Immature natural killer cell (primary cell): ENCODE data around the gene HSPB2. TPM values are rescaled to one million over a fixed set of nuclear protein-coding genes. Genes with fewer than 3 reads are reported as not detected.
"Not testable (repeated sequence)": the region's sequence is repeated elsewhere in the genome, so short reads cannot be mapped to it uniquely, and the experiment has no call there.

Experiments
- DNase-seq, 3 donors: peaks; one replicate each; pipeline ENCODE4 v3.0.0; 2022; ENCODE audit warnings: mixed read lengths in 1 of 3
- H3K27ac Mint-ChIP-seq, 6 donors: one replicate each; pipeline ENCODE4 v1.8.0; 2020; ENCODE audit warnings: mixed read lengths in 6 of 6, mild to moderate bottlenecking in 5 of 6, inconsistent platforms in 4 of 6, moderate library complexity in 3 of 6
- H3K27me3 Mint-ChIP-seq, 3 donors: one replicate each; pipeline ENCODE4 v1.8.0; 2020 to 2021; ENCODE audit warnings: low read depth in 3 of 3, mild to moderate bottlenecking in 3 of 3, mixed read lengths in 3 of 3, moderate library complexity in 3 of 3, inconsistent platforms in 1 of 3
- H3K36me3 Mint-ChIP-seq, 3 donors: one replicate each; pipeline ENCODE4 v1.8.0; 2020; ENCODE audit warnings: mixed read lengths in 3 of 3, inconsistent platforms in 2 of 3, mild to moderate bottlenecking in 2 of 3
- H3K4me1 Mint-ChIP-seq, 2 donors: one replicate each; pipeline ENCODE4 v1.8.0; 2020; ENCODE audit warnings: inconsistent platforms in 2 of 2, mild to moderate bottlenecking in 2 of 2, mixed read lengths in 2 of 2, moderate library complexity in 1 of 2
- H3K4me3 Mint-ChIP-seq, 5 donors: one replicate each; pipeline ENCODE4 v1.8.0; 2020; ENCODE audit warnings: mild to moderate bottlenecking in 5 of 5, mixed read lengths in 5 of 5, inconsistent platforms in 3 of 5, moderate library complexity in 3 of 5
- H3K9me3 Mint-ChIP-seq, 6 donors: one replicate each; pipeline ENCODE4 v1.8.0; 2020; ENCODE audit warnings: mild to moderate bottlenecking in 6 of 6, mixed read lengths in 6 of 6, inconsistent platforms in 4 of 6, moderate library complexity in 3 of 6
- polyA plus RNA-seq, 3 donors: library from polyadenylated mRNA; unstranded; fragments of 300-500 nt; fragmentation: Illumina TruSeq; gene quantifications; one replicate each; pipeline ENCODE4 v1.2.3, GENCODE V29; 2021

The HSPB2 gene
- polyA plus RNA-seq, result not detected

- Mint-ChIP-seq H3K4me1 (no peaks in the 10 kb centered on the region), H3K4me3 (no peak within 1 kb of the TSS), H3K27me3 (peaks cover 16 to 18% (median 16%) of the 10 kb centered on the region in 3 donors), H3K27ac (no peak within 1 kb of the TSS), H3K36me3 (peaks cover 0 to 4% (median 0%) of the 10 kb centered on the region in 3 donors), H3K9me3 (peaks cover 0 to 4% (median 0%) of the 10 kb centered on the region in 6 donors)
- no peak for DNase-seq
These were observed at the start of gene HSPB2 for GRCh38 chr11:111912535-111912934. Gene HSPB2, plus strand, starts transcription at chr11:111912734. Its CDS starts 96 bp downstream, at chr11:111912830.

- H3K9me3 Mint-ChIP-seq, result no peaks in the 10 kb centered on the region
- H3K36me3 Mint-ChIP-seq, result peaks cover 16 to 32% (median 20%) of the 10 kb centered on the region in 3 donors
- DNase-seq, result no peak
- peak overlapping the region in 1 of 6 donors; percentile 91 for H3K27ac Mint-ChIP-seq
- peaks cover 18 to 35% of the 10 kb centered on the region in 2 donors for H3K4me1 Mint-ChIP-seq
- H3K4me3 Mint-ChIP-seq, result peak overlapping the region in 3 of 5 donors; percentile 27 to 92 (median 32)
- peaks cover 5 to 14% (median 12%) of the 10 kb centered on the region in 3 donors for H3K27me3 Mint-ChIP-seq
These were observed 42.4 kb upstream of the HSPB2 start for GRCh38 chr11:111870113-111870512.

GRCh38 chr11:111870522-111870885, 42.0 kb upstream of the HSPB2 start:
- Mint-ChIP-seq H3K36me3 (peaks cover 16 to 31% (median 20%) of the 10 kb centered on the region in 3 donors), H3K4me3 (peak overlapping the region; percentile 91 to 95 (median 93)), H3K9me3 (no peaks in the 10 kb centered on the region), H3K4me1 (peaks cover 18 to 35% of the 10 kb centered on the region in 2 donors), H3K27me3 (peaks cover 5 to 14% (median 12%) of the 10 kb centered on the region in 3 donors), H3K27ac (peak overlapping the region; percentile 91 to 96 (median 94))
- no peak for DNase-seq

- DNase-seq, result peak; percentile 86 to 88 (median 87)
- H3K27ac Mint-ChIP-seq, result peak within 1 kb of the TSS; percentile 91 to 96 (median 94)
- peak within 1 kb of the TSS; percentile 91 to 95 (median 93) for H3K4me3 Mint-ChIP-seq
- peaks cover 5 to 14% (median 12%) of the 10 kb centered on the region in 3 donors for H3K27me3 Mint-ChIP-seq
- no peaks in the 10 kb centered on the region for H3K9me3 Mint-ChIP-seq
- peaks cover 16 to 31% (median 20%) of the 10 kb centered on the region in 3 donors for H3K36me3 Mint-ChIP-seq
- H3K4me1 Mint-ChIP-seq, result peaks cover 18 to 35% of the 10 kb centered on the region in 2 donors
These were observed 41.4 kb upstream of the HSPB2 start, which contains the start of gene ALG9 for GRCh38 chr11:111870886-111871692. Gene ALG9, minus strand, starts transcription at chr11:111871581. Its CDS starts 99 bp downstream, at chr11:111871482.

DNA sequence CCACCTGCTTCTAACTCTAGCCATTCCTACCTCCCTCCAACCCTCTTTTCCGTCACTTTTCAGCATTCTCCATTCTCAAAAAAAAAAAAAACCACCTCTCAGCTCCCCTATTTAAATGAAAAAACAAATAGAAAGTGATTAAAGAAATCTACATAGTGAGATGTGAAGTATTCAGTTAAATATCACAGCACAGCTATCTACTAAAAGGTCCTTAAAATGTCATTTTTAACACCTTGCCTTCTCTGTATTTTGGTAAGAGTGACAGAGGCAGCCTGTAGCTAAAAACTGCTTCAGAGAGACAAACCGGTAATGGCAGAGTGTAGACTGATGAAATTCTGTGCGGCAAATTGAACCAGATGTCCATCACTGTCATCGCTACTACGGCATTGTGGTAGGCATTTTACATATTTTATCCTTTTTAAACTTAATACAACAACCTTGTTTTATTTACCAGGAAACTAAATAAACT, 40.8 kb upstream of the HSPB2 start:
- Mint-ChIP-seq H3K4me3 (peak overlapping the region; percentile 88 to 95 (median 92)), H3K27me3 (peaks cover 5 to 14% (median 12%) of the 10 kb centered on the region in 3 donors), H3K36me3 (peaks cover 12 to 26% (median 16%) of the 10 kb centered on the region in 3 donors), H3K27ac (peak overlapping the region; percentile 84 to 96 (median 92)), H3K9me3 (no peaks in the 10 kb centered on the region), H3K4me1 (peaks cover 18 to 35% of the 10 kb centered on the region in 2 donors)
- DNase-seq, result no peak

GRCh38 chr11:111878385-111878848, 34.1 kb upstream of the HSPB2 start:
- Mint-ChIP-seq H3K9me3 (no peaks in the 10 kb centered on the region), H3K4me1 (peaks cover 14 to 20% of the 10 kb centered on the region in 2 donors), H3K4me3 (peak overlapping the region; percentile 92 to 99 (median 94)), H3K27me3 (peaks cover 5 to 9% (median 6%) of the 10 kb centered on the region in 3 donors), H3K36me3 (peaks cover 0 to 9% (median 0%) of the 10 kb centered on the region in 3 donors), H3K27ac (peak overlapping the region; percentile 99 to 100 (median 100))
- DNase-seq, result no peak

- Mint-ChIP-seq H3K36me3 (peaks cover 0 to 7% (median 0%) of the 10 kb centered on the region in 3 donors), H3K27ac (peak within 1 kb of the TSS; percentile 99 to 100 (median 100)), H3K27me3 (peaks cover 5 to 9% (median 6%) of the 10 kb centered on the region in 3 donors), H3K9me3 (no peaks in the 10 kb centered on the region), H3K4me3 (peak within 1 kb of the TSS; percentile 92 to 99 (median 94)), H3K4me1 (peaks cover 14 to 20% of the 10 kb centered on the region in 2 donors)
- DNase-seq, result peak; percentile 98
These were observed 33.5 kb upstream of the HSPB2 start, which contains the start of the genes CFAP68 and FDXACB1 for GRCh38 chr11:111878849-111879636. Gene CFAP68, plus strand, starts transcription at chr11:111879541. Its CDS starts 20 bp downstream, at chr11:111879561. Gene FDXACB1, minus strand, starts transcription at chr11:111879165. Its CDS starts 33 bp downstream, at chr11:111879132.

DNA sequence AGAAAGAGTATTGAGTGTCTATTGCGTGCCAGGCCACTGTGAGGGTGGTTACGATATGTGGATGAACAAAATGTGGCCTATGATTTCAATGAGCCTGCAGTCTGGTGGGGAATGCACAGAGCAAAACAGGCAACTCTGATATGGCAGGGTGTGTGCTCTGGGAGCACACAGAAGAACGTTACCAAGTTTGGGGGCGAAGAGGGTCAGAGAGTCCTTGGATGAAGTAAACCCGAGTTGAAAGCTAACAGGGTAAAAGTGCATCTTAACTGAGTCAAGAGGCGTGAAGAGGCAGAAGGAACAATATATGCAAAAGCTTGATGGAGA, 32.9 kb upstream of the HSPB2 start:
- Mint-ChIP-seq H3K4me1 (peaks cover 14 to 20% of the 10 kb centered on the region in 2 donors), H3K27me3 (peaks cover 5 to 9% (median 6%) of the 10 kb centered on the region in 3 donors), H3K9me3 (no peaks in the 10 kb centered on the region), H3K4me3 (peak overlapping the region; percentile 92 to 99 (median 94)), H3K27ac (peak overlapping the region; percentile 99 to 100 (median 100)), H3K36me3 (peaks cover 0 to 5% (median 0%) of the 10 kb centered on the region in 3 donors)
- no peak for DNase-seq

GRCh38 chr11:111882202-111882601, 30.3 kb upstream of the HSPB2 start:
- H3K36me3 Mint-ChIP-seq, result no peaks in the 10 kb centered on the region
- H3K4me1 Mint-ChIP-seq, result peaks cover 14 to 20% of the 10 kb centered on the region in 2 donors
- DNase-seq, result no peak
- H3K27me3 Mint-ChIP-seq, result peaks cover 5 to 9% (median 7%) of the 10 kb centered on the region in 3 donors
- no peaks in the 10 kb centered on the region for H3K9me3 Mint-ChIP-seq
- H3K4me3 Mint-ChIP-seq, result no peak overlapping the region
- H3K27ac Mint-ChIP-seq, result peak overlapping the region in 1 of 6 donors; percentile 100

DNA sequence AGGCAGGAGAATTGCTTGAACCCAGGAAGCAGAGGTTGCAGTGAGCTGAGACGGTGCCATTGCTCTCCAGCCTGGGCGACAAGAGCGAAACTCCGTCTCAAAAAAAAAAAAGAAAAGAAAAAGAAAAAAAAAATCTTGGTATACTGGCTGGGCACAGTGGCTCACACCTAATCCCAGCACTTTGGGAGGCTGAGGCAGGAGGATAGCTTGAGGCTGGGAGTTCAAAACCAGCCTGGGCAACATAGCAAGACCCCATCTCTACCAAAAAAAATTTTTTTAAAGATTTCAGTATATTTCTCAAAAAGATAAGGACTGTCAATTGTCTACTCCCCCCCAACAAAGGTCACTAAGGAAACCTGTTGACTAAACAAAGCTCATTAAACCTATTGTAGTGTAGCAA, 27.5 kb upstream of the HSPB2 start:
- H3K9me3 Mint-ChIP-seq, H3K4me1 Mint-ChIP-seq, H3K4me3 Mint-ChIP-seq, H3K36me3 Mint-ChIP-seq, DNase-seq, H3K27ac Mint-ChIP-seq, H3K27me3 Mint-ChIP-seq: not testable (repeated sequence)

- Mint-ChIP-seq H3K36me3 (peaks cover 0 to 4% (median 0%) of the 10 kb centered on the region in 3 donors), H3K9me3 (no peaks in the 10 kb centered on the region), H3K27ac (no peak overlapping the region), H3K4me1 (no peaks in the 10 kb centered on the region), H3K4me3 (no peak overlapping the region), H3K27me3 (peaks cover 0 to 3% (median 3%) of the 10 kb centered on the region in 3 donors)
- no peak for DNase-seq
These were observed 26.5 kb upstream of the HSPB2 start for GRCh38 chr11:111886032-111886431.

DNA sequence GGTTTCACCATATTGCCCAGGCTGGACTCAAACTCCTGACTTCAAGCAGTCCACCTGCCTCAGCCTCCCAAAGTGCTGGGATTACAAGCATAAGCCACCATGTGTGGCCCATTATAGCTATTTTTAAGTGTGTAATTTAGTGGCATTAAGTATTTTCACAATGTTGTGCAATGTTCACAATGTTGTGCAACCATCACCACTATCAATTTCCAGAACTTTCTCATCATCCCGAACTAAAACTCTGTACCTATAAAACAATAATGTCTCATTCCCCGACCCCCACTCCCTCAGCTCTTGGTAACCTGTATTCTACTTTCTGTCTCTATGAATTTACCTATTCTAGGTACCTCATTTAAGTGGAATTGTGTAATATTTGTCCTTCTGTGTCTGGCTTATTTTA, 25.7 kb upstream of the HSPB2 start:
- Mint-ChIP-seq H3K4me1 (no peaks in the 10 kb centered on the region), H3K27ac (no peak overlapping the region)

DNA sequence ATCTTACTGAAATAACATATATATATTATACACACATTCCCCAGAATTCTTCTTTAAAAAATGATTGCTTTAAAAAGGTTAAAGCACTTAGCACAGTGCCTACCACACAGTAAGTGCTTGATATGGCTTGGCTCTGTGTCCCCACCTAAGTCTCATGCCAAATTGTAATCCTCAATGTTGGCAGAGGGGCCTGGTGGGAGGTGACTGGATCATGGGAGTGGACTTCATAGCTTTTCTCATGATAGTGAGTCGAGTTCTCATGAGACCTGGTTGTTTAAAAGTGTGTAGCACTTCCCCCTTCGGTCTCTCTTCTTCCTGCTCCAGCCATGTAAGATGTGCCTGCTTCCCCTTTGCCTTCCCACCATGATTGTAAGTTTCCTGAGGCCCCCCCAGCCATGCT, 7.1 kb upstream of the HSPB2 start:
- no peak for DNase-seq
- Mint-ChIP-seq H3K36me3 (peaks cover 0 to 5% (median 4%) of the 10 kb centered on the region in 3 donors), H3K4me3 (no peak overlapping the region), H3K9me3 (no peaks in the 10 kb centered on the region), H3K27ac (no peak overlapping the region), H3K4me1 (no peaks in the 10 kb centered on the region), H3K27me3 (peaks cover 5 to 7% (median 6%) of the 10 kb centered on the region in 3 donors)

More for the DNA sequence above, 25.7 kb upstream of the HSPB2 start:
- peaks cover 0 to 4% (median 0%) of the 10 kb centered on the region in 3 donors for H3K36me3 Mint-ChIP-seq
- H3K27me3 Mint-ChIP-seq, result peaks cover 0 to 3% (median 3%) of the 10 kb centered on the region in 3 donors
- H3K9me3 Mint-ChIP-seq, result no peaks in the 10 kb centered on the region
- DNase-seq, result no peak
- H3K4me3 Mint-ChIP-seq, result no peak overlapping the region
